Measurements from ENCODE around the gene DESI1.
A peak's percentile ranks its signal among the peaks of the same experiment; 100 is the strongest.
"Not testable (repeated sequence)": the region's sequence is repeated elsewhere in the genome, so short reads cannot be mapped to it uniquely, and the experiment has no call there.

The DESI1 gene

DNA sequence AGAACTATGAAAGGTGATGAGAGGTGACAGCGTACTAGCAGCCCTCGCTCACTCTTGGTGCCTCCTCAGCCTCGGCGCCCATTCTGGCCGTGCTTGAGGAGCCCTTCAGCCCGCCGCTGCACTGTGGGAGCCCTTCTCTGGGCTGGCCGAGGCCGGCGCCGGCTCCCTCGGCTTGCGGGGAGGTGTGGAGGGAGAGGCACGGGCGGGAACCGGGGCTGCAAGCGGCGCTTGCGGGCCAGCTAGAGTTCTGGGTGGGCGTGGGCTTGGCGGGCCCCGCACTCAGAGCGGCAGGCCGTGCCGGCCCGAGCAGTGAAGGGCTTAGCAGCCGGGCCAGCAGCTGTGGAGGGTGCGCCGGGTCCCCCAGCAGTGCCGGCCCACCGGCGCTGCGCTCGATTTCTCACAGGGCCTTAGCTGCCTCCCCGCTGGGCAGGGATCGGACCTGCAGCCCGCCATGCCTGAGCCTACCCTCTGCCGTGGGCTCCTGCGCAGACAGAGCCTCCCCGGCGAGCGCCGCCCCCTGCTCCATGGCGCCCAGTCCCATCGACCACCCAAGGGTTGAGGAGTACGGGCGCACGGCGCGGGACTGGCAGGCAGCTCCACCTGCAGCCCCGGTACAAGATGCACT lies 27.4 kb downstream of the DESI1 start:
- not testable (repeated sequence) for H3K27ac ChIP-seq; DNase-seq (ENCODE audit: low read depth, low spot score)

DNA sequence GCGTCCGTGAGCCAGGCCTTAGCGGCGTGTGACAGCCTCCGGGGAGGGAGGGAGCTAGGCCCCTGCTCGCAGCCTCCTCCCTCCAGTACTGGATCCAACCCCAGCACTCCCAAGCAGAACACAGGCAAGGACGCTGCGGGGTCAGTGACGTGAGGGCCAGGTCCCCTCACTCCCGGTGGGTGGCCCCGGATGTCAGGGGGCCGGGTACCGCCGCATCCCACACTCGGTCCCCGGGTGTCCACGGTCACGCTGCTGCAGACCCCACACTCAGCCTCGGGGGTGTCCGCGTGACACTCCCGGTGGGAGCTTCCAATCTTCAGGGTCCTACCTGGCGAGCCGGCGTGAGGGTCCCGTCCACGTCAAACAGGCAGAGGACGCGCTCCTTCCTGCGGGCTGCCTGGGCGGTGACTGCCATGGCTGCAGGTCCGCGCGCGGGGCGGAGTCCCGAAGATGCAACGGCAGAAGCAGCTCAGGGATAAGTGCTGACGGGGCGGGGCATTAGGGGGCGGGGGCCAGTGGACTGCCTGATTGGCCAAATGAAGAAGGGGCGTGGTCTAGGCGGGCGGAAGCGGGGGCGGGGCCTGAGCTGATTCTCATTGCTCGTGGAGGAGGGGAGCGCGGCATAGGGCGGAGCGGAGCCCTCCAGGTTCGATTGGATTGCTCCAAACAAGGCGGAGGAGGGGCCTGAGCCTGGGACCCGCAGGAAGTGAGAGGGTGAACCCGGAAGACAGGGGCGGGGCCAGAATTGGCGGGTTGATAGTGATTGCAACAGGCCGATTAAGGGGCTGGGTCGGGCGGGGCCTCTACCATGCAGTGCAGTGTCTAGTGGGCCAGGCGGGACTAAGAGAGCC lies 31.2 kb downstream of the DESI1 start, which contains the start of gene PMM1:
Gene PMM1, minus strand, starts transcription at position 450 of the 851 bp plus-strand sequence. Its CDS starts 35 bp downstream, at position 415.
- H3K27ac ChIP-seq = peak within 1 kb of the TSS; percentile 56
- DNase-seq (ENCODE audit: low read depth, low spot score) = peak; percentile 90

- H3K27ac ChIP-seq = no peak overlapping the region
- DNase-seq (ENCODE audit: low read depth, low spot score) = no peak
Observed at GRCh38 chr22:41587347-41587723, 33.5 kb downstream of the DESI1 start.

- no peak overlapping the region for H3K27ac ChIP-seq
- no peak for DNase-seq (ENCODE audit: low read depth, low spot score)
Observed at GRCh38 chr22:41585898-41586297, 34.9 kb downstream of the DESI1 start.

DNA sequence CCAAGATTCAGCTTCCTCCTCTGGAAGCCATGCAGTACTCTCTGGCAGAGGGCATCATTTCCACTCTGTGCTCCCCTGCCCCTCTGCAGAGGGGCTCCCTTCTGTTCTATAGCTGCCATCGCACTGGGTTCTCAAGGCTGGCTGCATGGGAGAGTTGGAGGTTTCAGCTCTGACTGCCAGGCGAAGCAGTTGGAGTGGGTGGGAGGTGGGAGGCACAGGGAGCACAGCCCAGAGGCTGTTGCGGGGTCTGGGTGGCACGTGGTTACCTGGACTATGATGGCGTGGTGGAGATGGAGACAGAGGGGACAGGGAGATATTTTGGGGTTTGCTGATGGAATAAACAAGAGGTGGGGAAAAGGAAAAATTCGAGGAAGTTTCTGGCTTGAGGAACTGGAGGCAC lies 36.0 kb downstream of the DESI1 start:
- no peak for DNase-seq (ENCODE audit: low read depth, low spot score)
- H3K27ac ChIP-seq = no peak overlapping the region

DNA sequence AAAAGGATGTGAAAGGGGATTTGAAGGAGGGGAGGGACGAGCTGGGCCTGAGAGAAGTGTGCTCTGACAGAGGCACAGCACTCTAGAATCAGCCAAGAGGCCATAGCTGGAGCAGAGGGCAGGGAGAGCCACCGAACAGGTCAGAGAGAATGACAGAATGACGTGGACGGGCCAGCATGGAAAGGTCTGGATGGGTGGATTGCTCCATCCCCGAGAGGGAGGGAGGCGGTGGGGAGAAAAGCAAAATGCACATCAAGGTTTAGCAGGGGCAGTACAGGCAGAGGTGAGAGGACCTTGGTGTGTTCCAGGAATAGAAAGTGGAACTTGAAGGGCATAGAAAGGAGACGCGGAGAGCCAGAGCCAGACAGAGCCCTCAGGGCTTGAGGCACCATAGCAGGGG lies 38.1 kb downstream of the DESI1 start:
- no peak for DNase-seq (ENCODE audit: low read depth, low spot score)
- H3K27ac ChIP-seq = no peak overlapping the region

GRCh38 chr22:41579997-41580355 lies 40.9 kb downstream of the DESI1 start:
- H3K27ac ChIP-seq = no peak overlapping the region
- no peak for DNase-seq (ENCODE audit: low read depth, low spot score)

DNA sequence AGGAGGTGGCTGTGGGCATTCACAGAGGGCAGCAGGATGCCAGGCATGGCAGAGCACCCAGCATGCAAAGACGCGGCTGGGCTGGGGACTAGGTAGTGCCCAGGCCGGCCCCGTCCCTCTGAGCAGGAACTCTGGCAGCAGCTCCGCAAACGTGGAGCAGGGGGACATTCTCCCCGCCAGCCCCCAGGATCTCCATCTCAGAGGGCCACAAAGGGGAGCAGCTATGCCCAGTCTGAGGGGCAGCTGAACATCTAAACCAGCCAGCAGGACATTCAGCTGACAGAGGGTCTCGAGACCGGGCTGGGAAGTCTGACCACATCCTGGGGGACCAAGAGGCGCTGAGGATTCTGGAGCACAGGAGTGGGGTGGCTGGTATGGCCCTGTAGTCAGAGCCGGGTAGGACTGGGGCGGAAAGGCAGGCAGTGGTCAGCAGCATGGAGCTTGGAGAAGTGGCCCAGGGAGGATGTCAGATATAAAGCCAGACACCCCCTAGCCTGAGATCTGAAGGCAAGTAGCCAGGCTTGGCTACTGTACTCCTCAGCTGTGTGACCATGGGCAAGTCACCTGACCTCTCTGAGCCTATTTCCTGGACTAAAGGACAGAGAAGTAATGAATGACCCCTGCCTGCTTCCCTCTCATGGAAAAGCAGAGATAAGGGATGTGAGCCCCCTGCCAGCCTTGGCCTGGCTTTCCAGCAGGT lies 41.4 kb downstream of the DESI1 start:
- H3K27ac ChIP-seq = no peak overlapping the region
- DNase-seq (ENCODE audit: low read depth, low spot score) = no peak

DNA sequence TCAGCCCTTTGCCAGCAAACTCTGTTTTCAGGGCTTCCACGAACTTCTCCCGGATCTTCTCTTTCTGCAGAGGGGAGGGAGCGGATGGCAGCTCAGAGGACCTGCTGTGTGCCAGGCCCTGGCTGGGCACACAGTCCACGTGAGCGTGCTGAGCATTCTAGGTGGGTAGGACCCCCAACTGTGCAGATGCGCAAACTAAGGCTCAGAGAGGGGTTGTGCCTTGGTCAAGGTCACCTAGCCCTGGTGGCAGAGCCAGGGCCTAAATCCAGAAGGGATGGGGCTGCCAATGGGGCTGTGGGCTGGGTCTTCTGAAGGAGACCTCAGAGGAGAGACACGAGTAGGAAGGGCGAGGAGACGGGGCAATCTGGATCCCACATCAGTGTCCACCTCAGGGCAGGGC lies 42.0 kb downstream of the DESI1 start:
- DNase-seq (ENCODE audit: low read depth, low spot score) = no peak
- H3K27ac ChIP-seq = no peak overlapping the region

GRCh38 chr22:41578114-41578513 lies 42.7 kb downstream of the DESI1 start:
- no peak for DNase-seq (ENCODE audit: low read depth, low spot score)

GRCh38 chr22:41576877-41577276 lies 44.0 kb downstream of the DESI1 start:
- no peak overlapping the region for H3K27ac ChIP-seq
- DNase-seq (ENCODE audit: low read depth, low spot score) = no peak

More at GRCh38 chr22:41578114-41578513, 42.7 kb downstream of the DESI1 start:
- no peak overlapping the region for H3K27ac ChIP-seq

DNA sequence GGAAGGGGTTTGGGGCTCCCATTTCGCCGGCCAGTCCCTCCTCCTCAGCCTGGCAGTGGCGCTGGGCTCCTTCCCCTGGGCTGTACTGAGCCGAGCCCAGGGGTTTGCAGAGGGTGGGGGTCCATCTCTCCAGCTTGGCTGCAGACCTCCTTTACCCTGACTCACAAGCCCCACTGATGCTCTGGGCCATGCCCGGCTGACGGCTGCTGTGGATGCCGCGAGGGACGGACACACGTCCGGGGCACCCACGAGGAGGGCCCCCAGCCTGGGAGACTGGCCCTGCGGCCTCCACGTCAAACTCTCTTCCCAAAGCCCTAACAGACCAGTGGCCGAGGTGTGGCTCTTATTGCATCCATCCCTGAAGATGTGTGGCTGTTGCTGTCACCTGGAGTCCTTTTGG lies 45.3 kb downstream of the DESI1 start:
- no peak for DNase-seq (ENCODE audit: low read depth, low spot score)
- H3K27ac ChIP-seq = no peak overlapping the region

DNA sequence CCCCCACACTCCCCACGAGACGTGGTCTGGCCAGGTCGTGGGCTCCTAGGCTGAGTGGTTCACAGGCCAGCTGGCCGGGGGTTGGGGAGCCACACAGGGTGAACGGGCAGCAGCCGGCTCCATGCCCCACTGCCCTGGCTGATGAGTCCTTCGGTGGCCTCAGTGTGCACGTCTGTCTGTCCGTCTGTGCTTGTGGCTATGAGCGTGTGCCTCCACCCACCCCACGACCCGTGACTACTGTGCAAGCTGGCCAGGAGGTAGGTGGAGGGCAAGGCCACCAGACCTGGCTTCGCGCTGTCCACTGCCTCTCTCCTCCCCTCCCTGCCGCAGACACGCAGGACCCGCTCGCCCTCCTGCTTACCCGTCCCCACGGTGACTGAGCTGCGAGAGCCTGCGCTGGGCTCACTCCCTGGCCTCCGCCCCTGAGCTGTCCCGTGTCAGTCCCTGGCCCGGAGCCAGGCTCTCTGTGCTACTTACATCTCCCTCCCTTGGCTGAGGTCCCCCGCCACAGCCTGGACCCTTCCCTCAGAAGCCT lies 45.9 kb downstream of the DESI1 start:
- DNase-seq (ENCODE audit: low read depth, low spot score) = no peak
- H3K27ac ChIP-seq = no peak overlapping the region

GRCh38 chr22:41573677-41574076 lies 47.2 kb downstream of the DESI1 start:
- no peak for DNase-seq (ENCODE audit: low read depth, low spot score)

GRCh38 chr22:41572305-41572704 lies 48.5 kb downstream of the DESI1 start:
- H3K27ac ChIP-seq = not testable (repeated sequence)

More at GRCh38 chr22:41573677-41574076, 47.2 kb downstream of the DESI1 start:
- H3K27ac ChIP-seq = no peak overlapping the region

GRCh38 chr22:41571786-41572185 lies 49.1 kb downstream of the DESI1 start:
- H3K27ac ChIP-seq = no peak overlapping the region
- DNase-seq (ENCODE audit: low read depth, low spot score) = no peak

More at GRCh38 chr22:41572305-41572704, 48.5 kb downstream of the DESI1 start:
- DNase-seq (ENCODE audit: low read depth, low spot score) = not testable (repeated sequence)

GRCh38 chr22:41570221-41570620 lies 50.6 kb downstream of the DESI1 start:
- H3K27ac ChIP-seq = no peak overlapping the region
- no peak for DNase-seq (ENCODE audit: low read depth, low spot score)

DNA sequence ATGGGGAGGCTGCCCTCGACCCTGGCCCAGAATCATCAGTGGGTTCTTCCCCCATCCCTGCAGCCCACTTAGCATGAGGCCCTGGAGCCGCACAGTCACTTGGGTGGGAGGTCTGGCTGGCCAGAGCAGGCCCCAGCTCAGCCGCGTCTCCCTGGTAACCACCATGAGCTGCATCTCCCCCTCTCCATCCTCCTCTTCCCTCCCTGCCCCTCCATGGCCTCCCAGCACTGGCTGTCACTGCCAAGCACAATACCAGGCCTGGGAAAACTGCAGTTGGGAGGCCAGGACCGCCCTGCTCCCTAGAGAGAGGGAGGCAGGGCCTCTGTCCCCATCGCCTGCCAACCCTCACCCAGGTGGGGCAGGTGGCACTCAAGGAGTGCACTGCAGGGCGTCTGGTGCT lies 52.0 kb downstream of the DESI1 start:
- DNase-seq (ENCODE audit: low read depth, low spot score) = no peak
- no peak overlapping the region for H3K27ac ChIP-seq

DNA sequence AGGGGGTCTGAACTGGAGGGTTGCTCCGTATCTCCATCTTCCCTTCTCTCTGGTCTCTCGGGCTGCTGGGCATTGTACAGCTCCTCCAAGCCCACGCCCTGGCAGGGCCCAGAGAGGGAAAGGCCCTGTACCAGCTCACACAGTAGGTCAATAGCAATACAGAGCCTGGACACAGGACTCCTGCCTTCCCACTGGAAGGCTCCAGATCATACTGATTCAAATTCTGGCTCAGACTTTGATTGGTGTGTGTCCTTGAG lies 53.4 kb downstream of the DESI1 start:
- no peak overlapping the region for H3K27ac ChIP-seq
- DNase-seq (ENCODE audit: low read depth, low spot score) = no peak

DNA sequence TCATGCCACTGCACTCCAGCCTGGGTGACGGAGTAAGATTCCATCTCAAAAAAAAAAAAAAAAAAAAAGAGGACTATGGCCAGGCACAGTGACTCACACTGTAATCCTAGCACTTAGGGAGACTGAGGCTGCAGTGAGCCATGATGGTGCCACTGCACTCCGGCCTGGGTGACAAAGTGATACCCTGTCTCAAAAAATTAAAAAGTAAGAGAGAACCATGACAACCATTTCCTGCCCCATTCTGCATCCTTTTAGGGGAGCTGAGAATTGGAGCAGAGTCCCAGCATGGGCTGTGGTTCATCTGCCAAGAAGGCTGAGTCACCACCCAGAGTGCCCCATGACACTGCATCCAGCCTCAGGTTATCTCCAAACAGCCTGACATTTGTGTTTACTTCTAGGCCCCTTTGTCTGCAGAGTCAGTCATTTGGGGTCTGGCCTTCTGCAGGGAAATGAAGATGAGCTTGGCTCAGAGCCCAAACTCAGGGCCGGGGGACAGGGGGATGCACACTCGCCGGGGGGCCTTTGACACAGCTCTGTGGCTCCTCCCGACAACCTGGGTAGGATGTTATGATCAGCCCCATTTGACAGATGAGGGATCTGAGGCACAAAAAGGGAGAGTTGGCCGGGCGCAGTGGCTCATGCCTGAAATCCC lies 55.3 kb downstream of the DESI1 start:
- H3K27ac ChIP-seq = no peak overlapping the region
- peak; percentile 27 for DNase-seq (ENCODE audit: low read depth, low spot score)

GRCh38 chr22:41564563-41564962 lies 56.3 kb downstream of the DESI1 start:
- H3K27ac ChIP-seq = no peak overlapping the region
- no peak for DNase-seq (ENCODE audit: low read depth, low spot score)
